Measurements from ENCODE around the gene GPC6. TPM values are rescaled to one million over a fixed set of nuclear protein-coding genes. Genes with fewer than 3 reads are reported as not detected.

Gene GPC6
- total RNA-seq, 1 experiment from 2014 or later: 0.22 TPM

GRCh38 chr13:93409001-93409400 lies 182.4 kb downstream of the GPC6 start:
- H3K9ac ChIP-seq (ENCODE audit: low read length): no peak overlapping the region
- CTCF ChIA-PET: no interaction called here
- H2AFZ ChIP-seq (ENCODE audit: low read depth, low read length, poor library complexity, severe bottlenecking): no peak overlapping the region
- H3K79me2 ChIP-seq (ENCODE audit: insufficient read depth, low read length): no peaks in the 10 kb centered on the region
- RAD21 ChIA-PET (ENCODE audit: low non-redundant PET in 1 of 2, low total read pairs in 2 of 2, uncharacterized antibody in 2 of 2, unreplicated experiment in 2 of 2): no interaction called here
- BruUV-seq (replicated peaks): no TSS peak
- POLR2A ChIA-PET: no interaction called here
- H4K20me1 ChIP-seq (ENCODE audit: insufficient read depth): no peaks in the 10 kb centered on the region
- H3K4me3 ChIP-seq (replicated peaks in 1 of 2; ENCODE audit: low read depth in 1 of 2, low read length in 2 of 2): no peak overlapping the region
- DNase-seq (ENCODE audit: low read depth, low spot score) (no peak), ATAC-seq (no peak)
- H3K9me3 ChIP-seq (ENCODE audit: control insufficient read depth in 1 of 2, insufficient read depth in 1 of 2, low read depth in 1 of 2, low read length in 2 of 2): peaks cover 17 to 22% of the 10 kb centered on the region in 2 experiments; a peak in 3 of 4 replicates
- no peaks in the 10 kb centered on the region for H3K36me3 ChIP-seq (ENCODE audit: control insufficient read depth in 1 of 2, insufficient read depth in 2 of 2, low read length in 2 of 2)
- no peaks in the 10 kb centered on the region for H3K9me2 ChIP-seq (ENCODE audit: insufficient read depth)
- H3K27ac ChIP-seq (ENCODE audit: low read depth, low read length): no peak overlapping the region
- no peaks in the 10 kb centered on the region for H3K4me1 ChIP-seq (ENCODE audit: control insufficient read depth in 1 of 2, insufficient read depth in 2 of 2, low read length in 2 of 2)
- TF ChIP-seq POLR2AphosphoS5 (IDR thresholded peaks at IDR 0.05; ENCODE audit: low read depth, low read length): no peak
- no peak for TF ChIP-seq POLR2A (IDR thresholded peaks at IDR 0.05; ENCODE audit: borderline replicate concordance, extremely low read depth, insufficient read depth, insufficient read length)
- TF ChIP-seq ZNF274 (IDR thresholded peaks at IDR 0.05; ENCODE audit: low read depth, low read length): no peak
- no peak for TF ChIP-seq RAD21 (IDR thresholded peaks at IDR 0.05; ENCODE audit: low read depth)
- no peak for TF ChIP-seq ZFX (IDR thresholded peaks at IDR 0.05)
- no peak for TF ChIP-seq CTCF (IDR thresholded peaks at IDR 0.05 in 2 of 3, conservative IDR thresholded peaks at IDR 0.05 in 1 of 3; ENCODE audit: borderline replicate concordance in 1 of 3, insufficient read depth in 1 of 3, low read depth in 2 of 3, low read length in 2 of 3)
- TF ChIP-seq REST (IDR thresholded peaks at IDR 0.05; ENCODE audit: low read depth): no peak
- no peak for TF ChIP-seq SIN3A (IDR thresholded peaks at IDR 0.05; ENCODE audit: low read depth)
- TF ChIP-seq SRF (IDR thresholded peaks at IDR 0.05; ENCODE audit: low read depth): no peak
- no peaks in the 10 kb centered on the region for H3K27me3 ChIP-seq (ENCODE audit: insufficient read depth, low read length)
- intact Hi-C loops (cut with micrococcal nuclease): no loop called here
- no peak overlapping the region for H3K4me2 ChIP-seq (ENCODE audit: low read length)
